Activated naive CD8-positive, alpha-beta T cell treated with anti-CD3 and anti-CD28 coated beads, Interleukin-2, amount 10 ng/mL, durations not matched to agents 7 days and 5 days (primary cell): ENCODE data around the gene ROBO2. TPM values are rescaled to one million over a fixed set of nuclear protein-coding genes. Genes with fewer than 3 reads are reported as not detected.

ENCODE experiments used
- ATAC-seq: fragments of 150-1000 bp; cut with Tn5 transposase; one replicate; pipeline ENCODE4 v1.10.0; 2021; ENCODE audit warnings: low read depth, moderate library complexity
- POLR2A ChIA-PET: fragments of 350-600 bp; sonication (Branson Sonifier 250); formaldehyde crosslinking; loops from one replicate; lab custom pipeline; 2021; ENCODE audit warnings: antibody characterized with exemption; lab: Charles Lee
- DNase-seq: peaks from one replicate; pipeline ENCODE4 v3.0.0; 2021
- H3K27ac Mint-ChIP-seq: one replicate; pipeline ENCODE4 v1.8.0; 2022; ENCODE audit warnings: mild to moderate bottlenecking, mixed read lengths
- H3K27me3 Mint-ChIP-seq: one replicate; pipeline ENCODE4 v1.8.0; 2022; ENCODE audit warnings: mild to moderate bottlenecking, moderate library complexity, mixed read lengths
- H3K36me3 Mint-ChIP-seq: one replicate; pipeline ENCODE4 v1.8.0; 2021; ENCODE audit warnings: mild to moderate bottlenecking, mixed read lengths
- H3K4me1 Mint-ChIP-seq: one replicate; pipeline ENCODE4 v1.8.0; 2021; ENCODE audit warnings: mixed read lengths
- H3K4me3 Mint-ChIP-seq: one replicate; pipeline ENCODE4 v1.8.0; 2022; ENCODE audit warnings: mild to moderate bottlenecking, moderate library complexity, mixed read lengths
- H3K9me3 Mint-ChIP-seq: one replicate; pipeline ENCODE4 v1.8.0; 2021; ENCODE audit warnings: mixed read lengths
- total RNA-seq, 2 experiments: library from RNA; stranded (reverse); gene quantifications; one replicate each; pipeline ENCODE4 v1.2.3, GENCODE V29; 2021

ROBO2 gene
- total RNA-seq, 2 experiments from 2014 or later: not detected

DNA sequence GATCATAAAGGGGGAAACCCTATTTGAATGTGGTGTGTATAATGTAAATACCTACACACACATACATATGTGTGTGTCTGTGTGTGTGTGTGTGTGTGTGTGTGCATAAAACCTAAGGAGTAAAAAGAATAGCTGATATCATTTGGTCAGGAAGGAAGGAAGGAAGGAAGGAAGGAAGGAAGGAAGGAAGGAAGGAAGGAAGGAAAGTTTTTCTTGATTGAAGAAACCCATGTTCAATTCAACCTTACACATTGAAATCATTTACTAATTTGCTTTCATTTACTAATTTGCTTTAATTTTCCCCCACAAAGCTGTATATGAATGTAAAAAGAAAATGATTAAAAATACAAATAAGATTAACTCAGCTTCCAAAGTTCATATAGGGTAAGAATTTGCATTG is 386.6 kb downstream of the ROBO2 start:
- ATAC-seq (no peak), DNase-seq (no peak)
- no peaks in the 10 kb centered on the region for H3K4me1 Mint-ChIP-seq
- no peaks in the 10 kb centered on the region for H3K9me3 Mint-ChIP-seq
- H3K27me3 Mint-ChIP-seq: no peaks in the 10 kb centered on the region
- POLR2A ChIA-PET: no interaction called here
- no peak overlapping the region for H3K27ac Mint-ChIP-seq
- no peaks in the 10 kb centered on the region for H3K36me3 Mint-ChIP-seq
- no peak overlapping the region for H3K4me3 Mint-ChIP-seq

DNA sequence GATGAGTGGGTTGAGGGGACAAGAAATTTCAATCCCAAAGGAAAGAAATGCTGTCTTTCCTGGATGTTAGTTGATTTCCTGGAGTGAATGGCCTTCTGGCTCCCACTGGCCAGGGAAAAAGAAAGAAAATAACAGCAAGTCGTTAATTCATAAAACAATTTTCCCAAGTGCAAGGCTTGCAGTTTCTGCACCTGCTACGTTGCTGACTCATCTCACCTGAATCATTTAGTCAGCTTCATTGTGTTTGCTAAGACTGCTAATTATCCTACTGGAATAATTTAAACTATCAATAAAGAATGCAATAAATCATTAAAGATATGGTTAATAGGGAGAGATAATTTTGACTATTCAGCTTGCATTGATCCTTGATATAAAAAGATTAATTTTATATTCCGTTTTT is 387.6 kb downstream of the ROBO2 start:
- ATAC-seq (no peak), DNase-seq (no peak)
- Mint-ChIP-seq H3K27ac (no peak overlapping the region), H3K9me3 (no peaks in the 10 kb centered on the region), H3K4me3 (no peak overlapping the region), H3K36me3 (no peaks in the 10 kb centered on the region), H3K4me1 (no peaks in the 10 kb centered on the region), H3K27me3 (no peaks in the 10 kb centered on the region)
- POLR2A ChIA-PET: no interaction called here

DNA sequence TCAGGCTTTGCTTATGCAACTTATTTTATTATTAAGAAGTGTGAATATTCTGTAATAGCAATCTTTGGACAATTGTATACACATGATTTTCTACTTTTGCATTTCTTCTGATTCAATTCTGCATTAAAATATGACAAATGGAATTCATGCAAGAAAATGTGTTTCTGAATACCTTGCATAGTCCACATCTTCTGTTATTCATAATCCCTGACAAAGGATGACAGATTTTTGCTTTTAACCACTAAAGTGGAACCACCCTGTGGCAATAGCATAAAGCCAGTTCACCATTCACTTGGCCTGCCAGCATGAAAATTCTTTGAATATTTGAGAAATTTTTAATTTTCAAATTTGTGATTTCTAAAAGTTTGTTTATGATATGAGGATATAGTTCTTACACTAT is 397.0 kb downstream of the ROBO2 start:
- Mint-ChIP-seq H3K4me1 (no peaks in the 10 kb centered on the region), H3K9me3 (peaks cover 4% of the 10 kb centered on the region), H3K27me3 (no peaks in the 10 kb centered on the region), H3K27ac (no peak overlapping the region), H3K4me3 (no peak overlapping the region), H3K36me3 (no peaks in the 10 kb centered on the region)
- no peak for ATAC-seq
- POLR2A ChIA-PET: no interaction called here
- DNase-seq: no peak

DNA sequence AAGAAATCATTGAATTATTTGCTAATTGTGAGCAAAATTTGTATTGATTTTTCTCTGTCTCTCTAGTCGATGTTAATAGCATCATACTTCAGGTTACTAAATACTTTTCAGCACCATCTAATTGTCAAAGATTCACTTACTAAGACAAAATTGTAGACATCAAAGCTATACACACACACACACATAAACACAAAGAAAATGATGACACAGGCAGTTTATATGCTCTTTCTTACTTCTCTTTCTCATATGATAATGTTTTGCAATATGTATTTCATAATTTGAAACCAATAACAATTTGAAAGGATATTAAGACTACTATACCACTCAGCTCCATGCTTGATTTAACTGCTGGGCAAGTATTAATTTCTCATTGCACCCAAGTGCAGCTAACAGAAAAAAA is 406.2 kb downstream of the ROBO2 start:
- DNase-seq (no peak), ATAC-seq (no peak)
- Mint-ChIP-seq H3K27ac (no peak overlapping the region), H3K4me1 (no peaks in the 10 kb centered on the region), H3K9me3 (peaks cover 2% of the 10 kb centered on the region), H3K4me3 (no peak overlapping the region), H3K27me3 (no peaks in the 10 kb centered on the region), H3K36me3 (no peaks in the 10 kb centered on the region)
- POLR2A ChIA-PET: no interaction called here

DNA sequence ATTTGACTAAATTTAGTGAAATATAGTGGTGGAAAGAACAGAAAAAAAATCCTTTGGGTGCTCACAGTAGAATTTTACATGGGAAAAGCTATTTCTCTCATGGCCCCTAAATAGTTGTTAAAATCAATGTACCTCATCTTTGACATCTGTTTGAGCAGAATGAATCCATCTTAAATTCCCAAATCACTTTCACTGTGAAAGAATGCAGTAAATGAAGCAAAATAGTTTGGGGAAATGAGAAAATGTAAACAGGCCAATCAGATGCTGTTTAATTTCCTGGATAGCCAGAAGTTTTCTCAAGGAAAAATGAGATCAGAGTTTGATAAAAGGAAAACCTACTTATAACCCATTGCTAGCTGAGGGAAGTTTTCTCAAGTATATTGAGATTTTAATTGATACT is 406.9 kb downstream of the ROBO2 start:
- DNase-seq (no peak), ATAC-seq (no peak)
- Mint-ChIP-seq H3K36me3 (no peaks in the 10 kb centered on the region), H3K27me3 (no peaks in the 10 kb centered on the region), H3K4me3 (no peak overlapping the region), H3K4me1 (no peaks in the 10 kb centered on the region), H3K9me3 (peaks cover 2% of the 10 kb centered on the region), H3K27ac (no peak overlapping the region)
- POLR2A ChIA-PET: no interaction called here

DNA sequence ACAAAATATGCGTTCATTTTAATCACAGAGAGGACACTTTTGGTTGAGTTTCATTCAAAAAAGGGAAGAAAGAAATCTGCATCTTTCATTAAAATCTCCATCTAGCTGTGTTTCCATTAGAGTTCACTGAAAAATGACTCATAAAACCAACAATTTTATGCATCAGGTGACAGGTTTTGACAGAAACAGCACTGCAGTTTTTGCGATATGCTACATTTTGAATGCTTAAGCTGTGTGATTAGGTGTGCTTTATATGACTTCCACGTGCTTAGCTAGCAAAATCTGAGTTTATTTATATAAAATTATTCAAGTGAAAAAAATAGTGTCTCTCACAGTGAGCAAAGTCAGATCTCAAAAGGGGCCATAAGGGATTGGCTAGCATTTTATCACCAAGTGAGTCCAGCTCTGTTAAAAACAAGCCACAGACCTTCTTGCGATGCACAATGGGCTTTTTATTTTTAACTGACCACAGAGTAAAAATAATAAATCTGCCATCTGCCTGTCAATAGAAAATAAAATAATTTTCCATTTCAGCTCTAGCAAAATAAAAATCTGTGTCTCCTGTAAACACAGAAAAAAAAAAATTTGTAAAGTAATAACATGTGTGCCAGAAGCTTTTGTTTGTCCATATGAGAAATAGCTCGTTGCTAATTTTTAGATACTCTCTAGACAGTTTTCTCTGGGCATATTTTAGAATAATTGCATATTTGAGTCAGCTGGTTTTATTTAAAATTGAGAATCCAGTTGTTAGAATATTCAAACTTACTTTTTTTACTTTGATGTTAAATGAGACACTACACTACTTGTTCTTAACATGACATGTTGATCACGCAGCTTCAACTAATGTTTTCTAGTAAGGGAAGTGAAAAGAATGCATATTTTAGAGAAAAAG is 409.8 kb downstream of the ROBO2 start:
- DNase-seq (no peak), ATAC-seq (no peak)
- POLR2A ChIA-PET: no interaction called here
- no peak overlapping the region for H3K27ac Mint-ChIP-seq
- no peak overlapping the region for H3K4me3 Mint-ChIP-seq
- no peaks in the 10 kb centered on the region for H3K4me1 Mint-ChIP-seq
- H3K36me3 Mint-ChIP-seq: no peaks in the 10 kb centered on the region
- H3K9me3 Mint-ChIP-seq: peaks cover 4% of the 10 kb centered on the region
- H3K27me3 Mint-ChIP-seq: no peaks in the 10 kb centered on the region

DNA sequence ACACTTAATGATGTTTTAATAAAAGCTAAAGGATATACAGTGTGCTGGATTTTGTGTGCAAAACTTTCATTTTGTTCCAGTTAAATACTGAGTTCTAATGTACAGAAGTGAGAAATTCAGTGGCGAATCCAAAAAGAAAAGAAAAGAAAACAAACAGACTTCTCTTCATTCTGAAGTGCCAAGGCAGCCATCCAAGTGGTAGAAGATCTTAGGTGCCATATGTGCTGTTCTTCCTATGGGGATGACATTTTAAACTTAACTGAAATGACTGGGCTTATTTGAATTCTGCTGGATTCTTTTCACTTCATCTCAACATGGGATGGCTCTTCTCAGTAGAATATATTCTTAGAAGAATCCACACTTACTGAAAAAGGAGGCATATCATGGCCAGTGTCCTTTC is 416.5 kb downstream of the ROBO2 start:
- ATAC-seq (no peak), DNase-seq (no peak)
- Mint-ChIP-seq H3K27me3 (no peaks in the 10 kb centered on the region), H3K36me3 (no peaks in the 10 kb centered on the region), H3K9me3 (peaks cover 6% of the 10 kb centered on the region), H3K27ac (no peak overlapping the region), H3K4me3 (no peak overlapping the region), H3K4me1 (no peaks in the 10 kb centered on the region)
- POLR2A ChIA-PET: no interaction called here

DNA sequence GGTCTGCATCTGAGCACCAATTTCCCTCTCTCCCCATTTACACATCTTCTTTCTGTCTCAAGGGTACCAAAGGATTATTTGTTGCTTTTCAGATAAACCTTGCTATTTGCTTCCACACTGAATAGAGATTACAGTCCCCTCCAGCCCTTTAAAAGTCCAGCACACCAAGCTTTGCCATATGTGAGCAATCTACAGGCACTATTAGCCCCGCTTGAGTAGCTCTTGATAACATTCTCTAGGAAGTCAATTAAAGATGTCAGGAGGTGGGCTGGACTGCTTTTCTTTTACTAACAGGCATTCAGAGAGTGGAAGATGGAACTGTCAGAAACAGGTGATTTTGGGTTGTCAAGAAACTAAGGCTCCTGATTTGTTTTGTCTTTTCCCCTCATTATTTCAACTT is 417.0 kb downstream of the ROBO2 start:
- H3K27me3 Mint-ChIP-seq: no peaks in the 10 kb centered on the region
- ATAC-seq: no peak
- no peak overlapping the region for H3K4me3 Mint-ChIP-seq

DNA sequence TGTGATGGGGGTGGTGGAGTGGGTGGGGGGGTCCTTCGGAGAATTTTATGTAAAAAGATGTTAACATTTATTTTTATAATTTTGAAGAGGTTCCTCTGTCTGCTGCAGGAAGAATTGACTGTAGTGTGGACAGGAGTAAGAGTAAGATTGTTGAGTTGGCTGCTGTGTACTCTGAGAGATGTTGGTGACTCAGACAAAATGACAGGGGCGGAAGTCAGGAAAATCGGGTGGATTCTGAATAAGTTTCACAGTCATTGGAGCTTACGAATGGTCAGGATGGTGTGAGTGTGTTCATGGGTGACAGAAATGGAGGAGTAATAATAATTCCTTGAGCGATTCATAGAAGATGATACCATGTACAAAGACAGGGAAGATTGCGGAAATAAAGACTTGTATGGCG is 420.0 kb downstream of the ROBO2 start:
- Mint-ChIP-seq H3K36me3 (no peaks in the 10 kb centered on the region), H3K4me3 (no peak overlapping the region), H3K27ac (no peak overlapping the region), H3K4me1 (no peaks in the 10 kb centered on the region), H3K9me3 (peaks cover 2% of the 10 kb centered on the region), H3K27me3 (no peaks in the 10 kb centered on the region)
- POLR2A ChIA-PET: no interaction called here
- no peak for DNase-seq
- ATAC-seq: no peak

More for the DNA sequence above, 417.0 kb downstream of the ROBO2 start:
- Mint-ChIP-seq H3K4me1 (no peaks in the 10 kb centered on the region), H3K36me3 (no peaks in the 10 kb centered on the region), H3K9me3 (peaks cover 6% of the 10 kb centered on the region), H3K27ac (no peak overlapping the region)
- no peak for DNase-seq
- POLR2A ChIA-PET: no interaction called here

DNA sequence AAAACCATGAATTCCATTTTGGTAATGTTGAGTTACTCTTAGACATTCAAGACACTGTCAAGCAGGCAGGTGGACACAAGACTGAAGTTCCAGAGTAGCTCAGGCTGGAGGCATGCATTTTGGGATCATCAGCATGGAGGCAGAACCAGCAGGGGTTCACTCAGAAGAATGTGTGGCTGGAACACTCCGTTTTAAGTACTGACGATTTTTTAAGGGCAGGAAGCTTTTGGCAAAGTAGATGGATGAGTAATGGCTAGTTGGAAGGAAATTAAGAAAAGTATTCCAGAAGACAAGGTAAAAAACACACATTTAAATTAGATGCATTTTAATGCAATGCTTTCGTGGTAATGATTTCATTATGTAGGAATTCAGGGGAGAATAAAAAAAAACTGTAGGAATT is 420.4 kb downstream of the ROBO2 start:
- Mint-ChIP-seq H3K27me3 (no peaks in the 10 kb centered on the region), H3K4me3 (no peak overlapping the region), H3K4me1 (no peaks in the 10 kb centered on the region), H3K36me3 (no peaks in the 10 kb centered on the region), H3K27ac (no peak overlapping the region), H3K9me3 (peaks cover 2% of the 10 kb centered on the region)
- ATAC-seq: no peak
- POLR2A ChIA-PET: no interaction called here
- DNase-seq: no peak

DNA sequence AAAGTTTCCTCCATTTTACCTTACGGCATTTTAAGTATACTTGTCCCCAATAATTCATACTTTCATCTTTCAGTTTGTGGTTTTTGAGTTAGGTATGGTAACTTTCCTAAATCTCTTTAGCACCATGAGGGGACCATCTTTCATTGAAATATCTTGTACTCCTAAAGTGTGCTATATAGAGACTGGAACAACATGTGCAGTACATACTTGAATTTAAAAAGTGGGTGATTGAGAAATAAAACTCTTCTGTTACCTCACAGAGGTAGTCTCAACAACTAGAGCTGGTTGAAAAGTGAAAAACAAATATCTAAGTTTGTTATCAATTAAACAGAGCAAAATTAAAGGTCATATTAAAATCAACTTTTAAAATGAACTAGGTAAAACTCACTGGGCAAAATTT is 423.1 kb downstream of the ROBO2 start:
- H3K36me3 Mint-ChIP-seq: no peaks in the 10 kb centered on the region
- no peak overlapping the region for H3K4me3 Mint-ChIP-seq
- POLR2A ChIA-PET: no interaction called here
- no peaks in the 10 kb centered on the region for H3K27me3 Mint-ChIP-seq
- no peak overlapping the region for H3K27ac Mint-ChIP-seq
- no peak for ATAC-seq
- no peak for DNase-seq
- peaks cover 4% of the 10 kb centered on the region for H3K9me3 Mint-ChIP-seq
- no peaks in the 10 kb centered on the region for H3K4me1 Mint-ChIP-seq

DNA sequence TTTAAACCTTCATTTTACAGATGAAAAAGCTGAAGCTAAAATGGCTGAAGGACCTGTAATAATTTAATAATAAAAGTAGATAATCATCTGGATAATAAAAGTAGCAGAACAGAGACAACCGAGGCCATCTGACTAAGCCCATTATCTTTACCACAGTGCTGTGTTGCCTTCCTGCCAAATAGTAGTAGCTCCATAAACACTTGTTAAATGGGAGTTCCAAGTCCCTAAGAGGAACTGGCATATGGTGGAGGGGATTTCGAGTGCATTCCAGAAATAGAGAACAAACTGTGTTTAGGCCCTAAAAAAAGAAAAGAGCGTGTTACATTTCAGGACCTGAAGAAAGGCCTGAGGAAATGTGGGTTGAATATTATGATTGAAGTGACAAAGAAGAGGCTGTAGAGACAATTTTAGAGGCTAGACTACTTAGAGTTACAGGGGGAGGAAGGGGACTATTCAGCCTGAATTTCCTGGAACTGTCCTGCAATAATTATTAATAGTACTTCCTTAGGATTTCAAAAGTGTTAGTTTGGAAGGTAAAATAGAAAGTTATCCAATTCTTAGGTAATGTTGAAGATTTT is 424.3 kb downstream of the ROBO2 start:
- Mint-ChIP-seq H3K27me3 (no peaks in the 10 kb centered on the region), H3K4me3 (no peak overlapping the region), H3K36me3 (no peaks in the 10 kb centered on the region), H3K9me3 (peaks cover 4% of the 10 kb centered on the region), H3K4me1 (no peaks in the 10 kb centered on the region), H3K27ac (no peak overlapping the region)
- no peak for ATAC-seq
- POLR2A ChIA-PET: no interaction called here
- DNase-seq: no peak

DNA sequence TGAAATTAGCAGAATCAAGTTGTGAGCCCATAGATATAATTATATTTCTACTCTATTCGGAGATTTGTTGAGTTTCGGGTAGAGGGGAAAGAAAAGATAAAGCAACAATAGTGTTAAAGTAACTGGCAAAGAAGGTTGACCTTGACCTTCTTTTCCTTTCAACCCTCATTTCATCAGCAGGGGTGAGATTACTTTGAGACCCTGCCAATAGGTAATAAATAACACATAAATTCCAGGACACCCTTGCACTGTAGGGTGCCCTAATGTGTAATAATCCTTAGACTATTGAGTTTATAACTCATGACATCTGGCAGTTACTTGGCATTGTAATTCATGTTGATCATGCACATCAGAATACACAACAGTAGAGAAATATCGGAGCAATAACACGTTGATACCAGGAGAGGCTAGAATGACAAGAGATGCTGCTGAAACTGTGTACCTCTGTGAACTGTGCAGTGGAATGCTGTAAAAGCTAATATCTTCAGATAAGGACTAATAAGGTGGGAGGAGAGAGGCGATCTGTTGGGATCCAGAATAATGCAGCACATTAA is 426.7 kb downstream of the ROBO2 start:
- H3K36me3 Mint-ChIP-seq: no peaks in the 10 kb centered on the region
- peaks cover 2% of the 10 kb centered on the region for H3K9me3 Mint-ChIP-seq
- DNase-seq (no peak), ATAC-seq (no peak)
- no peak overlapping the region for H3K27ac Mint-ChIP-seq
- H3K4me1 Mint-ChIP-seq: no peaks in the 10 kb centered on the region
- POLR2A ChIA-PET: no interaction called here
- no peaks in the 10 kb centered on the region for H3K27me3 Mint-ChIP-seq
- no peak overlapping the region for H3K4me3 Mint-ChIP-seq
